ENCODE data around the gene CHGA.

The CHGA gene

GRCh38 chr14:92962831-92963095 lies 39.8 kb downstream of the CHGA start:
- DNase-seq: no peak

- no peak for DNase-seq
Observed at GRCh38 chr14:92963301-92964123, 40.6 kb downstream of the CHGA start.

DNA sequence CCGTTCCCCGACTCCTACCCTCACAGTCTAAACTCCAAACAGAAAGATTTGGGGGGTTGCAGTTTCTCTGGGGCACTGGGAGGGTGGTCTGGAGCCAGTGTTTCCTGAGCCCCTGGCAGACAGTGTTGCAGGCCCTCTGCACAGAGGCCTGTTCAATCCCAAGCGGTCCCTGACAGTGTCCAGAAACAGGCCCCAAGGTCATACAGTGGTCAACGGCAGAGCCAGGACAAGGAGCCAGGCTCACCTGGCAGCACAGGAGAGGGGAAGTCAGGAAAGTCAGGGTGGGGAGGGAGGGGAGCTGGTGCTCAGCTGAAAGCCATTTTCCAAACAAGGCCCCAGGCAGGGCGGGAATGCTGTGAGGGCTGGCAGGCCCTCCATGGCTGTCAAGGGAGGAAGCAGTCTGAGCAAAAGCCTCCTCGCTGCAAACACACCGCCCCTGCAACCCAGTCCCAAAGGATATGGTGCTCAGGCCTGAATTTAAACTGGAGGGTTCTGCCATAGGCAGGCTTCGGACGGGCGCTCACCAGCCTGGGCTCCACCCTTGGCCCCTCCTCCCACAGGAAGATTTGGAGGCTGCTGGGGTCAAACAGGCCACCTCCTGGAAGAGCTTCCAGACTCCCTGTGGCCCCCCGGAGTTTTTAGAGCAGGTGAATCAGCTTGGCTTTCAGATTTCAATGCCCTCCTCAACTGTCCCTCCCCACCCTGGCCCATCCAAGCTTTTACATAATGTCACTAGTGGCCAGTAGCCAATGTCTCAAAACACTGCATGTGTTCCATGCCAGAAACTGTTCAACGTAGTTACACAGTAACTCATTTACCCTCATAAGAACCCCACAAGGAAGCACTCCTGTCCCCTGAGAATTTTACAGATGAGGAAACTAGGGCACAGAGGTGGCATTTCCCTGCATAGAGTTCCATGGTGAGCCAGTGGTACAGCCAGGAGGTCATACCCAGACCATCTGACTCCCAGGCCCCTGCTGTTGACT lies 41.5 kb downstream of the CHGA start:
- DNase-seq: no peak

DNA sequence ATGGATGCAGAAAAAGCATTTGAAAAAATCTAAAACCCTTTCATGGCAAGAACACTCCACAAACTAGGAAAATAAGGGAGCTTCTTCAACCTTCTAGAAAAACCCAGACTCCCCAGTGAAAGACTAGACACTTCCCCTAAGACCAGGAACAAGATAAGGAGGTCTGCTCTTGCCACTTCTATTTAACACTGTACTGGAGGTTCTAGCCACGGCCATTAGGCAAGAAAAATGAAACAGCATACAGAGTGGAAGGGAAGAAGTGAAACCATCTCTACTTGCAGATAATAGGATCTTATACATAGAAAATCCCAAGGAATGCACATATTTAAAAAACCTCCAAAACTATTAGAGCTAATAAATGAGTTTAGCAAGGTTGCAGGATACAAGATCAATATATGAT lies 42.3 kb downstream of the CHGA start:
- no peak for DNase-seq

DNA sequence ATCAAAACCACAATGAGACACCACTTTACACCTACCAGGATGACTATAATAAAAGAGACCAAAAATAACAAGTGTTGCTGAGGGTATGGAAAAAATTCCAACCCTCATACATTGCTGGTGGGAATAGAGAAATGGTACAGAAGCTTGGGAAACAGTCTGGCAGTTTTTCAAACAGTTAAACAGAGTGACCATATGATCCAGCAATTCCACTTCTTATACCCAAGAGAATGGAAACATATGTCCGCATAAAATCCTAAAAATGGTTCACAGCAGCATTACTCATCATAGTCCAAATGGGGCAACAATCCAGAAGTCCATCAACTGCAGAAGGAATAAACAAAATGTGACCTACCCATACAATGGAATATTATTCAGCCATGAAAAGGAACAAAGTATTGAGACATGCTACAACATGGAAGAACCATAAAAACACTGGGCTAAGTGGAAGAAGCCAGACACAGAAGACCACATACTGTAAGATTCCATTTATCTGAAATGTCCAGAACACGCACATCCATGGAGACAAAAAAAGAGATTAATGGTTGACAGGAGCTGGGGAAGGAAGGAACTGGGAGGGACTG lies 44.5 kb downstream of the CHGA start:
- no peak for DNase-seq

DNA sequence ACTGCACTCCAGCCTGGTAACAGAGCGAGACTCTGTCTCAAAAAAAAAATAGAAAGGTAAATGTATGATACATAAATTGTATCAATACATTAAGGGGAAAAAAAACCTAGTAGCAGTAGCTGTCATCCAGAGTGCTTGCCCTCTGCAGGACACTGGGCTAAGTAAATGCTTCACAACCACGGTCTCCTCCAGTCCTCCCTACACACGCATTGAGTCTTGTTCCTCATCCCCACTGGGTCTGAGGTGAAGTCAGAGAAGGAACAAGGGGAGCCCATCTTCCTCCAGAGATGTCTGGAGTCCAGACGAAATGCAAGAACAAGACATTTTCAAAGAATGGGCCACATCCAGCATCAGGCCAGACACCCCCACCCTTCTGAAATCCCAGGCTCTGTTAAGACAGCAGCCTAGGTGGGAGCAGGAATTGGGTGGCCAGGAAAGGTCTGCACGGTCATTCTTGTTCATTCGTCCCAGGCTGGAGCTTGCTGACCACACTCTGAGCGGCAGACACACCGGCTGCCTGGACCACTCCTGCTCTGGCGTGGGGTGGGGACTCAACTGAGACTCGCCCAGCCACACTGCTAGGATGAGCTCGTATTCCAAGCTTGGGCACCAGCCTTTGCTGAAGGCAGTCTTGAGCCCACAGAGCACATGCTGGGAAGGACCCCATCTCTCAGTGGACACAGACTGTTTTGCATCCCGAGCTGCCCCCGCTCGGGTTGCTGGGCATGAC lies 45.5 kb downstream of the CHGA start:
- no peak for DNase-seq

DNA sequence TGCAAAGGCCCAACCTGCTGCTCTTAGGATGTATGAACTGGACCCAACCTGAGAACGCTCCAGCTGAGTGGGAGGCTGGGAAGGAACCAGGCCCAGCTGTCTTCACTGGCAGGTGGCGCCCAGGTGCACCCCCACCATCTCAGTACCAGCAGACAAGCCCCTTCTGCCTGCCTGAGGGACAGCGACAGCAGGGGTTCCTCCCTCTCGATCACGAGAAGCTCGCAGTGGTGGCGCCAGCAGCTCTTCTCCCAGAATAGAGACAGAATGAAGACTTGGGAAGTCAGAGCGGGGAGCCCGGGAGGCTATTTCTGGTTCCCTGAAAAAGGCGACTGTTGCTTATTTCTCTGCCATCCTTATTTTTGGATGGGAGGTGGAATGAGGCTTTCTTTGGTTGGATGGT lies 46.5 kb downstream of the CHGA start:
- DNase-seq: no peak

- DNase-seq: no peak
Observed at GRCh38 chr14:92969871-92970270, 46.9 kb downstream of the CHGA start.

- no peak for DNase-seq
Observed at GRCh38 chr14:92970271-92970670, 47.3 kb downstream of the CHGA start.

GRCh38 chr14:92971601-92972180 lies 48.7 kb downstream of the CHGA start:
- no peak for DNase-seq

DNA sequence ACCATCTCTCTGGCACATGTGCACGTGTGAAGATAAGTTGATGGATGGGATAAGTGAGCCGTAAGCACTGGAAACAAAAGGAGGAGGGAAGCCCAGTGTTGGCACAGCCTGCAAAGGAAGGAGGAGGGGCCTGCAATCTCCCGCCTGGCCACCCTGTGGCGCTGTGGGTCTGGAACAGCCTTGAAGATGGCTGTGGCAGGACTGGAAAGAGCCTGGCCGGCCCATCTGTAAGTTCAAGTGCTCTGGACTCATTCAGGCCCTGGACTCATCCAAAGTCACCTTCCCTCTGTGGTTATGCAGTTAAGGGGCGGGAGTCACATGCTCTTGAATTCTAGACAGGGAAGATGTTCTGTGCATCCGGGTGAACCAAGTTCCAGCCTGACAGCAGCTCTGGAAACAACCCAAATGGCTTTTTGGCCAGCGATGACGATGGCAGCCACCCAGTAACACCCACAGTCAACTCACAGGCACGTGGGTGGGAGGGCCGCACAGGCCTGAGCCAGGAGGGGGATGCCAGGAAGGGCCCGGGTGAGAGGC lies 50.4 kb downstream of the CHGA start:
- DNase-seq: no peak

DNA sequence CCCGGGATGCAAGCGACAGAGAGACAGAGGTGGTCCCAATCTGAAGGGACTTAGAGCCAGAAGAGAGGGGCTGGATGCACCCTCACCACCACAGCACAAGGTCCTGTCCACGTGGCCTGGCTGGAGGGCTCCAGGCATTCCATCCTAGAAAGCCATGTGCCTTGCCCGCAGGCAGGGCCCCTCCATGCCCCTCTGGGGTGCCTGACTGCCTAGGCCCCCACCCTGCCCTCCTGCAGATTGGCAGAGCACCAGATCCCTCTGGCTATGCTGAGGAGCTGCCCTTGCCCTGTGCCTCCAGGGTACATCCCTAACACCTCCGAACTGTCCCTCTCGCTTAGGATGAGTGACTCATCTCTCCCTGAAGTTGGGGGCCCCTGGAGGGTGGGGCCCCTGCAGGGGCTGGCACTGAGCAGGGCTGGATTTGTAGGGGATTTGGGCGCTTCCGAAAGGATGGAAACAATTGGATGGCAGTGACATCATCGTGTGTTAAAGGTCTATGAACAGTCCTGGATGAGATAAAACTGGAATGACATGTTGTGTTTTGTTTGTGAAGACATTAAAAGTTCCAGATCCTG lies 50.9 kb downstream of the CHGA start:
- DNase-seq: no peak

DNA sequence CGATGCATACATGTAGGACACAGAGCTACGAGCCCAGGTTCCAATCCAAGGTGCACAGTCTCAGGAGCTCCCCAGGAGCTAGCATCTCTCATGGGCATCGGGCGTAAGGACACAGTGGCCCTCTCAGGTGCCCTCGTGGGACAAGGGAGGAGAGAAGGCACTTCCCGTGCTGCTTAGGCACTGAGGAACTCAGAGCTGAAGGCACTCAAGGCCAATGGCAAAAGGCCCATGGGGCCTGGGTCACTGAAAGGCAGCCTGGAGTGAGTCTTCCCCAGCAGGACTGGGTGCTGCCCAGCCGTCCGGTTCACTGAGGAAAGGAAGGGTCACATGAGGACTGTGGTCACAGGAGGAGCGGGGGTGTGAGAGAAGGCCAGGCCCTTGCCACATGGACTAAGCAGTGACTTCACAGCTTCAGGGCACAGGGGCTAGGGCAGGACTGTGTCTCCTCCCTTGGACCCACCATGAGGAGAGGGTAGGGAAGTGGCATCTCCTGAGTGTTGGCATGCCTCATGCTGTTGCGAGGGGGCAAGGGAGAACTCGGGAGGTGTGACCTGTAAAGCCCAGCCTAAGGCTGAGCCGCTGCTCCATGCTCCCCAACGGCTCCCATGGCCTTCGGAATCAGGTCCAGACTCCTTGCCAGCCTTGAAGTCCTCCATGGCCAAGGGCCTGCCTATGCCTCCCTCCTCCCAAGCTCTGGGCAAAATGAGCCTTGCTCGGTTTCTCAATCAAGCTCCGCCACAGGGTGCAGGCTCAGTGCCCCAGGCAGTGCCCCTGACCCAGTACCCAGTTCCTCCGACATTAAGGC lies 51.8 kb downstream of the CHGA start:
- DNase-seq: no peak

- DNase-seq: no peak
Observed at GRCh38 chr14:92976268-92976667, 53.3 kb downstream of the CHGA start.

DNA sequence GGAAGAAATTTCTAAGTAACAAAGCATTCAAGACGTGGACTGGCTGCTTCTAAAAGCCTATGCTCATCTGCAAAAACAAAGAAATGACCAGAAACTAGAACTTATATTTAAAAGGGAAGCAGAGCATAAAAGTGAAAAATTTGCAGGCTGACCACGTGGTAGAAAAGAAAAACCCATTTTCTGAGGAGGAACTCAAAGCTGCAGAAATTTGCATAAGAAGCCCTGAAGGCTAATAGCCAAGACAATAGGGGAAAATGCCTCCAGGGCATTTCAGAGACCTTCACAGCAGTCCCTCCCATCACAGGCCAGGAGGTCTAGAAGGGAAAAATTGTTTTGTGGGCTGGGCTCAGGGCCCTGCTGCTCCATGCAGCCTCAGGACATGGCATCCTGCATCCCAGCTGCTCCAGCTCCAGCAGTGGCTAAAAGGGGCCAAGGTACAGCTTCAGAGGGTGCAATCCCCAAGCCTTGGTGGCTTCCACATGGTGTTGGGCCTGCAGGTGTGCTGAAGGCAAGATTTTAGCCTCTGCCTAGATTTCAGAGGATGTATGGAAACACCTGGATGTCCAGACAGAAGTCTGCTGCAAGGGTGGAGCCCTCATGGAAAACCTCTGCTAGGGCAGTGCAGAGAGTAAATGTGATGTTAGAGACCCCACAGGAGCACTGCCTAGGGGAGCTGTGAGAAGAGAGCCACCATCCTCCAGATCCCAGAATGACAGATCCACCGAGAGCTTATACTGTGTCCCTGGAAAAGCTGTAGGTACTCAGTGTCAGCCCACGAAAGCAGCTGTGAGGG lies 55.5 kb downstream of the CHGA start:
- no peak for DNase-seq

DNA sequence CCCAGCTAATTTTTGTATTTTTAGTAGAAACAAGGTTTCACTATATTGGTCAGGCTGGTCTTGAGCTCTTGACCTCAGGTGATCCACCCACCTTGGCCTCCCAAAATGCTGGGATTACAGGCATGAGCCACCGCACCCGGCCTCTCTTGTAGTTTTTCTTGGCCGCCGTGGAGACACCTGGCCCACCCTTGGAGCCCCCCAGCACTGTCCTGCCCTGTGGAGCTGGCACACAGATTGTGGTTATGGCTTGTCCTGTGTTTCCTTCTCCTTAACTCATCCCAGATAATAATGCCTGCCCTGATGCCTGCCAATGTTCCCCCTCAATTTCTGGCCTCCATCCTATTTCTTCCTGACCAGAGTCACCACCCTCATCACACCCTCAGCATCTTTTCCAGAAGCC lies 57.9 kb downstream of the CHGA start:
- DNase-seq: no peak

DNA sequence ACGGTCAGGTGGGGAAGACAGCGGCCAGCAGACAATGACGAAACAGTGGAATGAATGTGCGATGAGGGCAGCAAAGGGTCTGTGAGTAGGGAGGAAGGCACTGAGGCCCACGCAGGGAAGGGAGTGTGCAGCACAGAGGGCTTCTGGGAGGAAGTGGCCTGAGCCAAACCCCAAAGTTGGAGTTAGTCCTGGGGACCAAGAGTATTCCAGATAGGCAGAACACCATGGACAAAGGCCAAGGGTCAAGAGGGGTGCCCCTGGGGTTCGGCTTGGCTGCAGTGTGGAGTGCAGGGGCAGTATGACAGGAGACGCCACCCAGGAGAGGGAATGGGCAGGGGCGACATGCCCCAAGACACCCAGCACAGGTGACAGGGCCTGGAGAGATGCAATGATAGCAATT lies 58.8 kb downstream of the CHGA start:
- DNase-seq: no peak

GRCh38 chr14:92982956-92983355 lies 60.0 kb downstream of the CHGA start:
- no peak for DNase-seq

GRCh38 chr14:92984082-92984788 lies 61.3 kb downstream of the CHGA start:
- DNase-seq: no peak
